K562 (cell line): ENCODE measurements around the gene SLX4IP. TPM values are rescaled to one million over a fixed set of nuclear protein-coding genes. Genes with fewer than 3 reads are reported as not detected.

Source experiments
- ATAC-seq: fragments of 200-7000 bp; cut with Tn5 transposase; 3 replicates; pipeline ENCODE4 v1.9.1; 2020; ENCODE audit warnings: moderate library complexity
- BruUV-seq: library from RNA; stranded (reverse); fragments of 400-500 nt; replicated peaks from 2 replicates; lab custom pipeline; 2021; lab: Mats Ljungman, UMichigan
- CTCF ChIA-PET: fragments of 300-600 bp; formaldehyde crosslinking; extraction: SDS; loops from one replicate; lab custom pipeline; 2021; ENCODE audit warnings: low intra/inter-chr PET ratio; lab: Yijun Ruan, JAX
- POLR2A ChIA-PET: fragments of 300-600, 350-650 bp; sonication (Branson Sonifier 250); formaldehyde crosslinking; extraction: SDS; loops from one replicate; lab custom pipeline; 2021; ENCODE audit warnings: antibody characterized with exemption, inconsistent platforms; lab: Yijun Ruan, JAX
- DNase-seq, 4 experiments: peaks; one replicate each; pipeline versions ENCODE4 v3.0.0 to v3.0.0-alpha.2; 2011 to 2018; ENCODE audit warnings: low spot score in 3 of 4, mixed read lengths in 3 of 4; ENCODE audit errors: extremely low read depth in 1 of 4
- FAIRE-seq: peaks from 2 replicates; lab custom pipeline; 2011; peaks lifted over from hg19 to GRCh38; lab: Jason Lieb, UNC
- H2AFZ ChIP-seq: 2 replicates; pipeline ENCODE4 v1.6.0; 2011; ENCODE audit warnings: low read depth, low read length, control low read depth, inconsistent platforms
- H3K27ac ChIP-seq: fragments of 200-600 bp; 3 replicates; pipeline ENCODE4 v1.8.0; 2011; ENCODE audit warnings: low read depth, mild to moderate bottlenecking, control low read depth, inconsistent platforms, low read length, moderate library complexity, mixed read lengths; ENCODE audit errors: extremely low read depth
- H3K27me3 ChIP-seq, 2 experiments: fragments of 300-600 bp in 1 of 2; 2 replicates in 1 of 2; 3 replicates in 1 of 2; pipeline versions ENCODE4 v1.6.0 to v1.8.0; 2011; ENCODE audit warnings: inconsistent platforms in 2 of 2, low read length in 2 of 2, mild to moderate bottlenecking in 1 of 2, mixed read lengths in 1 of 2, moderate library complexity in 1 of 2; ENCODE audit not compliant: control insufficient read depth in 2 of 2, insufficient read depth in 2 of 2
- H3K36me3 ChIP-seq: fragments of 300-600 bp; 3 replicates; pipeline ENCODE4 v1.8.0; 2011; ENCODE audit warnings: mild to moderate bottlenecking, low read length, inconsistent platforms; ENCODE audit not compliant: control insufficient read depth, insufficient read depth
- H3K4me1 ChIP-seq, 2 experiments: fragments of 200-600 bp in 1 of 2; replicated peaks in 1 of 2; 2 replicates in 1 of 2; 3 replicates in 1 of 2; pipeline versions ENCODE4 v1.5.1 to v1.8.0; 2011; ENCODE audit warnings: inconsistent platforms in 2 of 2, low read length in 2 of 2, mild to moderate bottlenecking in 1 of 2, mixed read lengths in 1 of 2, moderate library complexity in 1 of 2; ENCODE audit not compliant: control insufficient read depth in 2 of 2, insufficient read depth in 2 of 2
- H3K4me2 ChIP-seq: 2 replicates; pipeline ENCODE4 v1.6.1; 2011; ENCODE audit warnings: low read length, control low read depth, inconsistent platforms, mixed read lengths; ENCODE audit not compliant: insufficient read depth
- H3K4me3 ChIP-seq: fragments of 200-600 bp; sonication (generic), shearing (Covaris generic); 2 replicates; pipeline ENCODE4 v1.5.1; 2016; ENCODE audit warnings: control low read depth, inconsistent platforms
- H3K79me2 ChIP-seq: fragments of 200-600 bp; 3 replicates; pipeline ENCODE4 v1.8.0; 2011; ENCODE audit warnings: low read length, inconsistent platforms; ENCODE audit not compliant: control insufficient read depth, insufficient read depth
- H3K9ac ChIP-seq, 2 experiments: 2 replicates each; pipeline versions ENCODE4 v1.6.0 to v1.6.1; 2011; ENCODE audit warnings: low read depth in 2 of 2, low read length in 2 of 2, control low read depth in 1 of 2, inconsistent platforms in 1 of 2, mild to moderate bottlenecking in 1 of 2, mixed read lengths in 1 of 2; ENCODE audit not compliant: insufficient read depth in 1 of 2
- H3K9me1 ChIP-seq: one replicate; pipeline ENCODE4 v1.6.0; 2011; ENCODE audit warnings: inconsistent platforms, mild to moderate bottlenecking, low read length, moderate library complexity; ENCODE audit not compliant: control insufficient read depth, insufficient read depth
- H3K9me3 ChIP-seq: replicated peaks from 2 replicates; pipeline ENCODE4 v1.5.1; 2011; ENCODE audit warnings: low read depth, low read length, inconsistent platforms; ENCODE audit not compliant: control insufficient read depth, insufficient read depth
- H4K20me1 ChIP-seq: replicated peaks from 2 replicates; pipeline ENCODE4 v1.6.1; 2011; ENCODE audit warnings: low read length, inconsistent platforms, mixed read lengths; ENCODE audit not compliant: control insufficient read depth, insufficient read depth
- CBX8 ChIP-seq: fragments of 200-600 bp; sonication (generic); IDR thresholded peaks from 2 replicates; pipeline ENCODE4 v1.6.1; 2012; ENCODE audit warnings: borderline replicate concordance, mixed run types, low read depth, mild to moderate bottlenecking, moderate library complexity, mixed read lengths, low read length, control low read depth, inconsistent platforms; ENCODE audit not compliant: poor library complexity, severe bottlenecking; ENCODE audit errors: extremely low read depth
- HNRNPK ChIP-seq: fragments of 200-400 bp; formaldehyde crosslinking; IDR thresholded peaks from one replicate; pipeline ENCODE4 v1.6.1; 2018; ENCODE audit warnings: mild to moderate bottlenecking, low read depth, low read length; ENCODE audit not compliant: poor library complexity, severe bottlenecking
- MAX ChIP-seq: sonication (generic); formaldehyde crosslinking; IDR thresholded peaks from 2 replicates; pipeline ENCODE4 v1.9.0; 2022; ENCODE audit warnings: mild to moderate bottlenecking, missing genetic modification reagents
- NCOA1 ChIP-seq: fragments of 450-650 bp; IDR thresholded peaks from 2 replicates; pipeline ENCODE4 v1.6.1; 2016; ENCODE audit warnings: low read depth
- NFE2L1 ChIP-seq: fragments of 450-650 bp; IDR thresholded peaks from 2 replicates; pipeline ENCODE4 v1.6.1; 2016; ENCODE audit warnings: missing genetic modification characterization, low read depth, mild to moderate bottlenecking, missing compliant biosample characterization, moderate library complexity, borderline replicate concordance
- NR3C1 ChIP-seq: sonication (generic); formaldehyde crosslinking; IDR thresholded peaks from 2 replicates; pipeline ENCODE4 v1.8.1; 2022; ENCODE audit warnings: missing genetic modification reagents
- TCF7L2 ChIP-seq: fragments of 150-350 bp; IDR thresholded peaks from 2 replicates; pipeline ENCODE4 v1.6.1; 2016; ENCODE audit warnings: low read depth, mild to moderate bottlenecking, low read length, moderate library complexity
- ZNF146 ChIP-seq: IDR thresholded peaks from one replicate; pipeline ENCODE4 v1.6.1; 2018; ENCODE audit warnings: missing compliant biosample characterization; ENCODE audit not compliant: unreplicated experiment
- ZNF212 ChIP-seq: fragments of 450-650 bp; formaldehyde crosslinking; IDR thresholded peaks from 2 replicates; pipeline ENCODE4 v1.4.0; 2020; ENCODE audit warnings: mild to moderate bottlenecking
- ZNF384 ChIP-seq: IDR thresholded peaks from 2 replicates; pipeline ENCODE4 v1.6.1; 2012; ENCODE audit warnings: low read depth, low read length, improper control_type of control experiment
- ZNF561 ChIP-seq: fragments of 450-650 bp; formaldehyde crosslinking; conservative IDR thresholded peaks from 2 replicates; pipeline ENCODE4 v1.4.0; 2020; ENCODE audit warnings: mild to moderate bottlenecking, moderate library complexity
- ZNF766 ChIP-seq: fragments of 200-800 bp; sonication (Bioruptor generic); conservative IDR thresholded peaks from 2 replicates; pipeline ENCODE4 v1.6.1; 2016; ENCODE audit warnings: missing genetic modification characterization, missing compliant biosample characterization
- WGBS: fragments of 100-300 bp; shearing (Covaris generic); methylation state at CpG from one replicate; pipeline ENCODE4 v1.1.6; 2016; ENCODE audit warnings: low coverage, mixed read lengths; ENCODE audit not compliant: insufficient coverage; ENCODE audit errors: missing lambda C conversion rate; 5-methylcytosine and 5-hydroxymethylcytosine counted together
- in situ Hi-C: fragments of 300-500 bp; cut with MboI; formaldehyde crosslinking; loops from 4 replicates; pipeline ENCODE4 v1.15.0; 2018; ENCODE audit warnings: inconsistent platforms, mixed read lengths
- intact Hi-C: fragments of 100-400 bp; cut with micrococcal nuclease; formaldehyde crosslinking; loops from 2 replicates; pipeline ENCODE4 v1.14.2; 2022
- polyA plus RNA-seq, 8 experiments: library from polyadenylated mRNA; depleted of rRNA in 4 of 8; stranded (reverse) in 5 of 8; unstranded in 3 of 8; fragments of >200 nt; fragmentation: Nextera tagmentation in 2 of 8; fragmentation: Illumina TruSeq in 1 of 8; extraction: Ambion mirVana in 2 of 8; extraction: Trizol in 1 of 8; gene quantifications; 2 replicates each; pipeline versions ENCODE4 v1.2.1 to v1.2.3, GENCODE V29; 2011 to 2014; ENCODE audit warnings: inconsistent platforms in 1 of 8, missing spikeins in 1 of 8
- total RNA-seq, 7 experiments: library from RNA; depleted of rRNA in 6 of 7; stranded (reverse); fragments of >200 nt in 6 of 7; fragmentation: Illumina TruSeq in 2 of 7; extraction: Trizol in 2 of 7; gene quantifications; 2 replicates each; pipeline versions ENCODE4 v1.2.1 to v1.2.3, GENCODE V29; 2011 to 2021; ENCODE audit warnings: low replicate concordance in 1 of 7
- TF ChIP-seq, protein P1 (sequence below): fragments of 250-450 bp; sonication (Bioruptor Pico); IDR thresholded peaks from 2 replicates; pipeline ENCODE4 v1.8.0; 2021; ENCODE audit warnings: moderate library complexity, mild to moderate bottlenecking, inconsistent platforms
- TF ChIP-seq, protein P2 (sequence below): fragments of 450-650 bp; conservative IDR thresholded peaks from 2 replicates; pipeline ENCODE4 v1.6.1; 2016; ENCODE audit warnings: missing genetic modification characterization, low read depth, mild to moderate bottlenecking, missing compliant biosample characterization, moderate library complexity

Gene SLX4IP
- total and polyA plus RNA-seq, 9 of the 15 experiments (the other 6 are each of a cell fraction or from before 2014, with no cell fraction given), result 1.5 to 5.9 (median 3.5) TPM

GRCh38 chr20:10667077-10667401, 231.9 kb downstream of the SLX4IP start:
- no peaks in the 10 kb centered on the region for H3K9me3 ChIP-seq
- FAIRE-seq (no peak), DNase-seq (no peak), ATAC-seq (no peak)
- no peak overlapping the region for H3K27ac ChIP-seq
- whole genome bisulfite sequencing, result 0% methylated on average over 5 of the region's 21 CpGs
- H3K36me3 ChIP-seq, result no peaks in the 10 kb centered on the region
- CTCF ChIA-PET, result no interaction called here
- in situ Hi-C loops (no loop called here), intact Hi-C loops (no loop called here)
- peaks cover 0 to 7% of the 10 kb centered on the region in 2 experiments; a peak in 1 of 5 replicates for H3K4me1 ChIP-seq
- no peak overlapping the region for H3K4me3 ChIP-seq
- peaks cover 0 to 21% of the 10 kb centered on the region in 2 experiments; a peak in 2 of 5 replicates for H3K27me3 ChIP-seq
- BruUV-seq, result no TSS peak
- H4K20me1 ChIP-seq, result no peaks in the 10 kb centered on the region
- H3K79me2 ChIP-seq, result no peaks in the 10 kb centered on the region
- no peak overlapping the region for H2AFZ ChIP-seq
- POLR2A ChIA-PET, result no interaction called here
- no peaks in the 10 kb centered on the region for H3K9me1 ChIP-seq
- H3K9ac ChIP-seq, result no peak overlapping the region
- H3K4me2 ChIP-seq, result no peak overlapping the region
- TF ChIP-seq NFE2L1, result no peak

GRCh38 chr20:10667560-10668167, 232.6 kb downstream of the SLX4IP start:
- H3K9ac ChIP-seq, result no peak overlapping the region
- no peaks in the 10 kb centered on the region for H4K20me1 ChIP-seq
- no peaks in the 10 kb centered on the region for H3K9me1 ChIP-seq
- in situ Hi-C loops, result no loop called here
- ChIA-PET POLR2A (no interaction called here), CTCF (no interaction called here)
- DNase-seq (no peak), FAIRE-seq (no peak), ATAC-seq (no peak)
- WGBS, result under 1% methylated on average over 6 of the region's 6 CpGs
- intact Hi-C loops, result no loop called here
- H3K9me3 ChIP-seq, result no peaks in the 10 kb centered on the region
- TF ChIP-seq, protein P1, sequence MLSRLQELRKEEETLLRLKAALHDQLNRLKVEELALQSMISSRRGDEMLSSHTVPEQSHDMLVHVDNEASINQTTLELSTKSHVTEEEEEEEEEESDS (CRISPR knock-in tag), result no peak
- no peak for TF ChIP-seq NCOA1
- TF ChIP-seq MAX, result no peak
- TF ChIP-seq ZNF766 (CRISPR knock-in tag), result no peak
- TF ChIP-seq HNRNPK, result no peak
- TF ChIP-seq CBX8, result no peak
- no peak for TF ChIP-seq ZNF561 (CRISPR knock-in tag)
- no peak for TF ChIP-seq ZNF212 (CRISPR knock-in tag)
- TF ChIP-seq, protein P2, sequence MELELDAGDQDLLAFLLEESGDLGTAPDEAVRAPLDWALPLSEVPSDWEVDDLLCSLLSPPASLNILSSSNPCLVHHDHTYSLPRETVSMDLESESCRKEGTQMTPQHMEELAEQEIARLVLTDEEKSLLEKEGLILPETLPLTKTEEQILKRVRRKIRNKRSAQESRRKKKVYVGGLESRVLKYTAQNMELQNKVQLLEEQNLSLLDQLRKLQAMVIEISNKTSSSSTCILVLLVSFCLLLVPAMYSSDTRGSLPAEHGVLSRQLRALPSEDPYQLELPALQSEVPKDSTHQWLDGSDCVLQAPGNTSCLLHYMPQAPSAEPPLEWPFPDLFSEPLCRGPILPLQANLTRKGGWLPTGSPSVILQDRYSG (tag), result no peak
- no peak for TF ChIP-seq NR3C1 (CRISPR knock-in tag)
- TF ChIP-seq ZNF146 (CRISPR knock-in tag), result no peak
- TF ChIP-seq ZNF384, result no peak
- TF ChIP-seq TCF7L2, result no peak
- peaks cover 0 to 27% of the 10 kb centered on the region in 2 experiments; a peak in 3 of 5 replicates for H3K27me3 ChIP-seq
- no peak overlapping the region for H2AFZ ChIP-seq
- H3K27ac ChIP-seq, result no peak overlapping the region
- no peaks in the 10 kb centered on the region for H3K36me3 ChIP-seq
- no peak overlapping the region for H3K4me2 ChIP-seq
- no TSS peak for BruUV-seq
- no peaks in the 10 kb centered on the region for H3K79me2 ChIP-seq
- peaks cover 0 to 13% of the 10 kb centered on the region in 2 experiments; a peak in 2 of 5 replicates for H3K4me1 ChIP-seq
- H3K4me3 ChIP-seq, result no peak overlapping the region
